Measurements from ENCODE around the gene HPN.

Gene HPN

DNA sequence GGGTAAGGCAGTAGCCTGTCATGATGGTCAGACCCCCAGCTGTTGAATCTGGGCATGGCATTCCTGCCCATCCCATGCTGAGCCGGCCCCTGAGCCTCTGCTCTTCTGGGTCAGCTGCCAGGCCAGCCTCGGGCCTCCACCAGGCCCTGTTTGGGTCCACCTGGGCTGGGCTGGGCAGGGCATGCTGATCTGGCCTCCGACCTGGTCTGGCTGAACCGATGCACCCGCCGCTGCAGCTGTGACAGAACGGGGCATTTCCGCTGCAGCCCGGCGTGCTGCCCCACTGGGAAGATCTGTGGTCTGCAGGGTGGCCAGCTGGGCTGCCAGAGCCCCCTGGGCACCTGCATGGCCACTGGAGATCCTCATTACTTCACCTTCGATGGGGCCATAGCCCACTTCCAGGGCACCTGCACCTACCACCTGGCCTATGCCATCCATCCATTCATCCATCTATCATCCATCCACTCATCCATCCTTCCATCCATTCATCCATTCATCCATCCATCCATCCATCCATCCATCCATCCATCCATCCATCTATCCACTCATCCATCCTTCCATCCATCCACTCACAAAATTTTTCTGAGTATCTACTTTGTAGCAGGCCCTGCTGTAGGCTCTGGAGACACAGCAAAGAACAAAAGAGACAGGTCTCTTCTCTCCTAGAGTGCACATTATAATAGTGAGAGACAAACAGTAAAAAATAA lies 52.6 kb downstream of the HPN start:
- H3K27ac ChIP-seq (ENCODE audit: low read length), result no peak overlapping the region
- H3K4me2 ChIP-seq (ENCODE audit: low read length), result no peak overlapping the region
- H3K36me3 ChIP-seq (replicated peaks; ENCODE audit: low read depth, low read length), result no peaks in the 10 kb centered on the region
- no peak overlapping the region for H3K9ac ChIP-seq (ENCODE audit: low read length)
- no peaks in the 10 kb centered on the region for H3K9me3 ChIP-seq (ENCODE audit: insufficient read depth, low read length)
- H2AFZ ChIP-seq (ENCODE audit: low read depth, low read length), result no peak overlapping the region
- TF ChIP-seq CTCF (IDR thresholded peaks at IDR 0.05; ENCODE audit: low read depth, low read length) (no peak), EZH2phosphoT487 (IDR thresholded peaks at IDR 0.05; ENCODE audit: low read depth) (no peak)
- no peaks in the 10 kb centered on the region for H3K79me2 ChIP-seq (ENCODE audit: low read length)
- no peaks in the 10 kb centered on the region for H3K4me1 ChIP-seq (ENCODE audit: low read length)
- no peak overlapping the region for H3K4me3 ChIP-seq (ENCODE audit: low read length)
- H3K27me3 ChIP-seq (ENCODE audit: low read depth, low read length), result no peaks in the 10 kb centered on the region; the same call in 1 of the 2 replicates
- H4K20me1 ChIP-seq (ENCODE audit: insufficient read depth, low read length), result no peaks in the 10 kb centered on the region

- Histone ChIP-seq H3K4me2 (ENCODE audit: low read length) (no peak overlapping the region), H3K27me3 (ENCODE audit: low read depth, low read length) (no peaks in the 10 kb centered on the region), H3K9ac (ENCODE audit: low read length) (no peak overlapping the region), H3K79me2 (ENCODE audit: low read length) (no peaks in the 10 kb centered on the region), H3K27ac (ENCODE audit: low read length) (no peak overlapping the region), H3K4me3 (ENCODE audit: low read length) (no peak overlapping the region), H3K36me3 (replicated peaks; ENCODE audit: low read depth, low read length) (no peaks in the 10 kb centered on the region), H3K4me1 (ENCODE audit: low read length) (no peaks in the 10 kb centered on the region), H2AFZ (ENCODE audit: low read depth, low read length) (no peak overlapping the region), H3K9me3 (ENCODE audit: insufficient read depth, low read length) (no peaks in the 10 kb centered on the region), H4K20me1 (ENCODE audit: insufficient read depth, low read length) (no peaks in the 10 kb centered on the region)
- TF ChIP-seq EZH2phosphoT487 (IDR thresholded peaks at IDR 0.05; ENCODE audit: low read depth), result no peak
- TF ChIP-seq CTCF (IDR thresholded peaks at IDR 0.05; ENCODE audit: low read depth, low read length), result no peak
These were observed 53.1 kb downstream of the HPN start for GRCh38 chr19:35094656-35095055.

- Histone ChIP-seq H3K9ac (ENCODE audit: low read length) (no peak overlapping the region), H3K4me2 (ENCODE audit: low read length) (no peak overlapping the region), H3K36me3 (replicated peaks; ENCODE audit: low read depth, low read length) (no peaks in the 10 kb centered on the region), H2AFZ (ENCODE audit: low read depth, low read length) (no peak overlapping the region), H4K20me1 (ENCODE audit: insufficient read depth, low read length) (no peaks in the 10 kb centered on the region), H3K9me3 (ENCODE audit: insufficient read depth, low read length) (no peaks in the 10 kb centered on the region), H3K27ac (ENCODE audit: low read length) (no peak overlapping the region), H3K79me2 (ENCODE audit: low read length) (no peaks in the 10 kb centered on the region), H3K4me1 (ENCODE audit: low read length) (no peaks in the 10 kb centered on the region), H3K4me3 (ENCODE audit: low read length) (no peak overlapping the region), H3K27me3 (ENCODE audit: low read depth, low read length) (no peaks in the 10 kb centered on the region)
- TF ChIP-seq EZH2phosphoT487 (IDR thresholded peaks at IDR 0.05; ENCODE audit: low read depth) (no peak), CTCF (IDR thresholded peaks at IDR 0.05; ENCODE audit: low read depth, low read length) (no peak)
These were observed 54.3 kb downstream of the HPN start for GRCh38 chr19:35095667-35096368.

DNA sequence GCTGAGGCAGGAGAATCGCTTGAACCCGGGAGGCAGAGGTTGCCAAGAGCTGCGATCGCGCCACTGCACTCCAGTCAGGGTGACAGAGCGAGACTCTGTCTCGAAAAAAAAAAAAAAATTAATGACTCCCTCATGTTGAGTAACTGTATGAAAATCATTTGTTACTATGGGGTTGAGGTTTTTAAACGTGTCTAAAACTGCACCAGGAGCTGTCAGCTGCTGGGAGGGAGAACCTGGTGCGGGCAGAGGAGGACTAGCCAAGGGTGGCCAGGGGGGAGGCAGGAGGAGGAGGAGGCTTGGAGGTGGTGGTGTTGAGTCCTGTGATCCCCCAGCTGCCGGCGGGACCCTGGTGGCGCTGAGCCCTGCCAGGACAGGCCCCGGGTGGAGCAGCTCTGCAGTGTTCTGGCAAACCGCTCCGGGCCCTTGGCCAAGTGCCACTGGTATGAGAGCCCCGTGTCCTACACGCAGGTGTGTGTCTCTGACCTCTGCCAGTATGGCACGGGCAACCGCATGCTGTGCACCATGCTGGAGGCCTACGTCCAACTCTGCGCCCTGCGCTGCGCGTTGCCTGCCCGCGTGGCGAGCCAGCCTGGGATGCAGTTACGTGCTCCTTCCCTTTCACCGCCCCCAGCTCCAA lies 57.0 kb downstream of the HPN start:
- Histone ChIP-seq H3K4me1 (ENCODE audit: low read length) (no peaks in the 10 kb centered on the region), H3K79me2 (ENCODE audit: low read length) (no peaks in the 10 kb centered on the region), H3K27me3 (ENCODE audit: low read depth, low read length) (no peaks in the 10 kb centered on the region), H2AFZ (ENCODE audit: low read depth, low read length) (no peak overlapping the region), H3K9ac (ENCODE audit: low read length) (no peak overlapping the region), H3K27ac (ENCODE audit: low read length) (no peak overlapping the region), H3K36me3 (replicated peaks; ENCODE audit: low read depth, low read length) (no peaks in the 10 kb centered on the region), H3K9me3 (ENCODE audit: insufficient read depth, low read length) (no peaks in the 10 kb centered on the region), H3K4me2 (ENCODE audit: low read length) (no peak overlapping the region), H4K20me1 (ENCODE audit: insufficient read depth, low read length) (no peaks in the 10 kb centered on the region), H3K4me3 (ENCODE audit: low read length) (no peak overlapping the region)
- TF ChIP-seq EZH2phosphoT487 (IDR thresholded peaks at IDR 0.05; ENCODE audit: low read depth) (no peak), CTCF (IDR thresholded peaks at IDR 0.05; ENCODE audit: low read depth, low read length) (no peak)

Data from OCI-LY3 (cell line).